ENCODE data around the gene RNU6-1.

RNU6-1 gene

GRCh38 chr15:67794832-67795574 lies 44.8 kb downstream of the RNU6-1 start:
- DNase-seq: no peak

- DNase-seq: no peak
Observed at GRCh38 chr15:67792250-67792942, 47.4 kb downstream of the RNU6-1 start.

GRCh38 chr15:67790610-67791319 lies 49.1 kb downstream of the RNU6-1 start:
- no peak for DNase-seq

Measured in activated CD4-positive, CD25-positive, alpha-beta regulatory T cell treated with anti-CD3 and anti-CD28 coated beads, Interleukin-2, amount 50 U/mL, for 72 hours (primary cell).